Common myeloid progenitor, CD34-positive (primary cell): ENCODE measurements around the gene PSKH1. TPM values are rescaled to one million over a fixed set of nuclear protein-coding genes. Genes with fewer than 3 reads are reported as not detected.

Experiments used
- CTCF ChIA-PET: fragments of 350-600 bp; sonication (Branson Sonifier 250); formaldehyde crosslinking; loops from one replicate; lab custom pipeline; 2021; ENCODE audit warnings: antibody characterized with exemption; lab: Charles Lee
- POLR2A ChIA-PET: fragments of 350-600 bp; sonication (Branson Sonifier 250); formaldehyde crosslinking; loops from one replicate; lab custom pipeline; 2021; ENCODE audit warnings: antibody characterized with exemption; lab: Charles Lee
- DNase-seq, 3 donors: peaks; one replicate each; pipeline versions ENCODE4 v3.0.0 to v3.0.0-alpha.2; 2013
- H3K27ac ChIP-seq, 2 experiments: 1 replicate in 1 of 2; 2 replicates in 1 of 2; pipeline ENCODE4 v1.7.0; 2013; ENCODE audit warnings: inconsistent platforms in 2 of 2, low read length in 2 of 2, mild to moderate bottlenecking in 2 of 2, low read depth in 1 of 2, moderate library complexity in 1 of 2; ENCODE audit not compliant: severe bottlenecking in 2 of 2, insufficient read depth in 1 of 2, poor library complexity in 1 of 2
- H3K27me3 ChIP-seq, 5 experiments: replicated peaks in 2 of 5; 1 replicate in 3 of 5; 2 replicates in 2 of 5; pipeline versions ENCODE4 v1.6.1 to v1.7.0; 2013; ENCODE audit warnings: low read length in 4 of 5, mild to moderate bottlenecking in 2 of 5, moderate library complexity in 2 of 5, inconsistent platforms in 1 of 5; ENCODE audit not compliant: insufficient read depth in 5 of 5, control insufficient read depth in 4 of 5
- H3K36me3 ChIP-seq, 4 experiments: 1 replicate in 2 of 4; 2 replicates in 2 of 4; pipeline versions ENCODE4 v1.6.1 to v1.7.0; 2013; ENCODE audit warnings: low read length in 3 of 4, control low read depth in 1 of 4, mild to moderate bottlenecking in 1 of 4; ENCODE audit not compliant: control insufficient read depth in 4 of 4, insufficient read depth in 4 of 4
- H3K4me1 ChIP-seq, 4 experiments: 1 replicate in 3 of 4; 2 replicates in 1 of 4; pipeline versions ENCODE4 v1.6.1 to v1.7.1; 2013; ENCODE audit warnings: low read length in 3 of 4, mild to moderate bottlenecking in 3 of 4, control low read depth in 1 of 4, inconsistent platforms in 1 of 4, moderate library complexity in 1 of 4; ENCODE audit not compliant: control insufficient read depth in 4 of 4, insufficient read depth in 4 of 4; ENCODE audit errors: control extremely low read depth in 1 of 4
- H3K4me3 ChIP-seq, 7 experiments: 1 replicate in 4 of 7; 2 replicates in 3 of 7; pipeline versions ENCODE4 v1.5.1 to v1.7.0; 2013; ENCODE audit warnings: mild to moderate bottlenecking in 7 of 7, low read length in 6 of 7, moderate library complexity in 6 of 7, inconsistent platforms in 2 of 7, low read depth in 2 of 7, control low read depth in 1 of 7; ENCODE audit not compliant: insufficient read depth in 4 of 7, control insufficient read depth in 1 of 7; ENCODE audit errors: extremely low read depth in 1 of 7
- H3K9me3 ChIP-seq, 5 experiments: 1 replicate in 4 of 5; 2 replicates in 1 of 5; pipeline versions ENCODE4 v1.6.1 to v1.7.1; 2013; ENCODE audit warnings: low read length in 4 of 5, mild to moderate bottlenecking in 2 of 5, inconsistent platforms in 1 of 5, low read depth in 1 of 5, moderate library complexity in 1 of 5; ENCODE audit not compliant: control insufficient read depth in 4 of 5, insufficient read depth in 2 of 5; ENCODE audit errors: control extremely low read depth in 1 of 5
- WGBS: methylation state at CpG from one replicate; pipeline ENCODE4 v1.1.5; 2013; ENCODE audit not compliant: insufficient coverage; 5-methylcytosine and 5-hydroxymethylcytosine counted together
- polyA plus RNA-seq: library from polyadenylated mRNA; unstranded; fragments of 120-200 nt; gene quantifications from one replicate; pipeline ENCODE4 v1.2.1, GENCODE V29; 2013

PSKH1 gene
- 16.4 TPM for polyA plus RNA-seq

- peak; percentile 93 to 94 (median 94) for DNase-seq
- H3K4me3 ChIP-seq: peak within 1 kb of the TSS; percentile 87 to 98 (median 94)
- H3K36me3 ChIP-seq: peaks cover 0 to 3% (median 0%) of the 10 kb centered on the region in 4 experiments
- ChIA-PET CTCF (interaction anchor here (0.6 to 20.3 kb wide), 11 partner anchors 10 to 555 kb away, joined by 3 to 359 read pairs (median 4); partner anchors contain the start of genes CTRL and PSMB10), POLR2A (no interaction called here)
- H3K4me1 ChIP-seq: peaks cover 11 to 19% (median 14%) of the 10 kb centered on the region in 4 experiments
- no peaks in the 10 kb centered on the region for H3K9me3 ChIP-seq
- 0% methylated on average over 58 of the region's 90 CpGs for WGBS
- H3K27ac ChIP-seq: peak within 1 kb of the TSS; percentile 91 to 96
- no peaks in the 10 kb centered on the region for H3K27me3 ChIP-seq
Observed at GRCh38 chr16:67892899-67893742, at the start of gene PSKH1. Gene PSKH1, plus strand, starts transcription at chr16:67893254. Its CDS starts 15,496 bp downstream, at chr16:67908750.

- CTCF ChIA-PET: interaction anchor here (1.0 to 11.8 kb wide), 7 partner anchors 9 to 387 kb away, joined by 3 to 155 read pairs (median 3); no protein-coding TSS in a partner anchor
- peaks cover 0 to 9% (median 2%) of the 10 kb centered on the region in 4 experiments for H3K36me3 ChIP-seq
- no peaks in the 10 kb centered on the region for H3K9me3 ChIP-seq
- H3K4me3 ChIP-seq: peak overlapping the region; percentile 72 to 99 (median 95)
- H3K27ac ChIP-seq: peak overlapping the region in 1 of 2 experiments; percentile 47
- peaks cover 23 to 56% (median 50%) of the 10 kb centered on the region in 4 experiments for H3K4me1 ChIP-seq
- no peak for DNase-seq
- no peaks in the 10 kb centered on the region for H3K27me3 ChIP-seq
- POLR2A ChIA-PET: interaction anchor here (0.6 kb wide), 1 partner anchor 49 kb away, joined by 4 read pairs; no protein-coding TSS in a partner anchor
- 18% methylated on average over 11 of the region's 11 CpGs for WGBS
Observed at GRCh38 chr16:67843343-67843765, 49.7 kb upstream of the PSKH1 start.

DNA sequence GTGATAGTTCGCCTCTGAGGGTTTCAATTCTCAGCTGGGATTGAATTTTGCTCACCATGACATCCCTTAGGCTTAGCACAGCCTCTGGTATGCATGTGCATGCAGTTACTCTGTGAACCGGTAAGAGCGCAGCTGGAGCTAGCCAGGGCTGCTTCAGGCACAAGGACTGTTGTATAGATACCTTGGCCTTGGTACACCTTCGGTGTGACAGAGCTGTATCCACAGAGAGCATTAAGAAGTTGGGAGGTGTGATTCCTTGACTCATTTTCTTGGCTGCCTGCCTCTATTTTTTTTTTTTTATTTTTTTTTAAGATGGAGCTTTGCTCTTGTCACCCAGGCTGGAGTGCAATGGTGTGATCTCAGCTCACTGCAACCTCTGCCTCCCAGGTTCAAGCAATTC lies 48.6 kb upstream of the PSKH1 start:
- POLR2A ChIA-PET: interaction anchor here (0.6 kb wide), 1 partner anchor 640 kb away, joined by 3 read pairs; no protein-coding TSS in a partner anchor

GRCh38 chr16:67845291-67846062 lies 47.6 kb upstream of the PSKH1 start:
- ChIA-PET CTCF (interaction anchor here (0.7 to 11.8 kb wide), 9 partner anchors 12 to 176 kb away, joined by 3 to 155 read pairs (median 5); no protein-coding TSS in a partner anchor), POLR2A (interaction anchor here (0.6 kb wide), 1 partner anchor 641 kb away, joined by 3 read pairs; no protein-coding TSS in a partner anchor)
- DNase-seq: no peak
- H3K4me1 ChIP-seq: peaks cover 23 to 56% (median 52%) of the 10 kb centered on the region in 4 experiments
- no peaks in the 10 kb centered on the region for H3K27me3 ChIP-seq
- 82% methylated on average over 5 of the region's 5 CpGs for whole genome bisulfite sequencing
- peak overlapping the region in 6 of 7 experiments; percentile 81 to 95 (median 90) for H3K4me3 ChIP-seq
- no peaks in the 10 kb centered on the region for H3K9me3 ChIP-seq
- H3K27ac ChIP-seq: peak overlapping the region; percentile 84 to 94
- peaks cover 0 to 14% (median 2%) of the 10 kb centered on the region in 4 experiments for H3K36me3 ChIP-seq

More for the DNA sequence above, 48.6 kb upstream of the PSKH1 start:
- Histone ChIP-seq H3K4me1 (peaks cover 23 to 56% (median 52%) of the 10 kb centered on the region in 4 experiments), H3K27ac (no peak overlapping the region), H3K27me3 (no peaks in the 10 kb centered on the region), H3K36me3 (peaks cover 0 to 12% (median 2%) of the 10 kb centered on the region in 4 experiments), H3K9me3 (no peaks in the 10 kb centered on the region), H3K4me3 (peak overlapping the region in 1 of 7 experiments; percentile 94)
- CTCF ChIA-PET: interaction anchor here (0.6 to 11.8 kb wide), 11 partner anchors 9 to 385 kb away, joined by 3 to 155 read pairs (median 3); no protein-coding TSS in a partner anchor
- no peak for DNase-seq
- WGBS: 95% methylated on average over 3 of the region's 4 CpGs

DNA sequence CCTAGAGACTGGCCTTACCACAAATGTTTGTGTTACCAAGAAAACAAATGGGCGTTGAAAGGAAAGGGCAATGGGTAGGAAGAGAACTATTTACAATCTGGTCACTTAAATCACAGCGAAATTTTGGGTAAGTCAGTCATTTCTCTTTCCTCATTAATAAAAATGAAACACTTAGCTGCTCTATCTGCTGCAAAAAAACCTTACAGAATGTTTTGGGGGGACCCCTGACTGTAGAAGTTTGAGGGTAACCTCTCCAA lies 47.1 kb upstream of the PSKH1 start:
- CTCF ChIA-PET: interaction anchor here (1.1 to 11.8 kb wide), 4 partner anchors 12 to 44 kb away, joined by 5 to 155 read pairs (median 14); no protein-coding TSS in a partner anchor
- no CpG with 5 or more reads among the region's 2 CpGs for WGBS
- no peak for DNase-seq
- H3K27ac ChIP-seq: peak overlapping the region; percentile 84 to 94
- no peaks in the 10 kb centered on the region for H3K9me3 ChIP-seq
- peaks cover 23 to 56% (median 52%) of the 10 kb centered on the region in 4 experiments for H3K4me1 ChIP-seq
- peaks cover 0 to 16% (median 2%) of the 10 kb centered on the region in 4 experiments for H3K36me3 ChIP-seq
- peak overlapping the region; percentile 81 to 97 (median 93) for H3K4me3 ChIP-seq
- H3K27me3 ChIP-seq: no peaks in the 10 kb centered on the region
- POLR2A ChIA-PET: interaction anchor here (0.9 kb wide), 1 partner anchor 12 kb away, joined by 5 read pairs; no protein-coding TSS in a partner anchor

- CTCF ChIA-PET: interaction anchor here (1.1 to 11.8 kb wide), 4 partner anchors 13 to 45 kb away, joined by 5 to 155 read pairs (median 14); no protein-coding TSS in a partner anchor
- 0% methylated on average over 37 of the region's 57 CpGs for WGBS
- no peaks in the 10 kb centered on the region for H3K27me3 ChIP-seq
- POLR2A ChIA-PET: interaction anchor here (0.9 kb wide), 1 partner anchor 12 kb away, joined by 5 read pairs; no protein-coding TSS in a partner anchor
- H3K9me3 ChIP-seq: no peaks in the 10 kb centered on the region
- peak; percentile 93 to 97 (median 97) for DNase-seq
- H3K36me3 ChIP-seq: peaks cover 0 to 16% (median 2%) of the 10 kb centered on the region in 4 experiments
- H3K27ac ChIP-seq: peak within 1 kb of the TSS; percentile 84 to 94
- H3K4me3 ChIP-seq: peak within 1 kb of the TSS; percentile 81 to 97 (median 93)
- H3K4me1 ChIP-seq: peaks cover 23 to 55% (median 50%) of the 10 kb centered on the region in 4 experiments
Observed at GRCh38 chr16:67846320-67847063, 46.6 kb upstream of the PSKH1 start, which contains the start of gene NUTF2. Gene NUTF2, plus strand, starts transcription at chr16:67846933. Its CDS starts 18,198 bp downstream, at chr16:67865131.
